ENCODE measurements around the gene EFCAB5. TPM values are rescaled to one million over a fixed set of nuclear protein-coding genes. Genes with fewer than 3 reads are reported as not detected.

The EFCAB5 gene
- total RNA-seq, 4 donors from 2014 or later = 0.46 to 0.47 TPM; not detected in 2

- no peak for ATAC-seq (ENCODE audit: low FRiP score)
- no peak for TF ChIP-seq CTCF (IDR thresholded peaks at IDR 0.05)
- DNase-seq (ENCODE audit: low spot score) = no peak
These were observed 17.7 kb downstream of the EFCAB5 start for GRCh38 chr17:29958947-29959657.

GRCh38 chr17:29959658-29960337 lies 18.4 kb downstream of the EFCAB5 start:
- DNase-seq (ENCODE audit: low spot score) (no peak), ATAC-seq (ENCODE audit: low FRiP score) (no peak)
- TF ChIP-seq CTCF (IDR thresholded peaks at IDR 0.05) = no peak

GRCh38 chr17:29962656-29963055 lies 21.2 kb downstream of the EFCAB5 start:
- DNase-seq (ENCODE audit: low spot score) (no peak), ATAC-seq (ENCODE audit: low FRiP score) (no peak)
- no peak for TF ChIP-seq CTCF (IDR thresholded peaks at IDR 0.05)

- TF ChIP-seq CTCF (IDR thresholded peaks at IDR 0.05) = no peak
- DNase-seq (ENCODE audit: low spot score) (no peak), ATAC-seq (ENCODE audit: low FRiP score) (no peak)
These were observed 26.8 kb downstream of the EFCAB5 start for GRCh38 chr17:29968271-29968670.

- DNase-seq (ENCODE audit: low spot score) (no peak), ATAC-seq (ENCODE audit: low FRiP score) (no peak)
- TF ChIP-seq CTCF (IDR thresholded peaks at IDR 0.05) = no peak
These were observed 30.8 kb downstream of the EFCAB5 start for GRCh38 chr17:29972277-29972676.

- TF ChIP-seq CTCF (IDR thresholded peaks at IDR 0.05) = no peak
- no peak for ATAC-seq (ENCODE audit: low FRiP score)
These were observed 31.6 kb downstream of the EFCAB5 start for GRCh38 chr17:29973005-29973404.

GRCh38 chr17:29977836-29978235 lies 36.4 kb downstream of the EFCAB5 start:
- peak; percentile 76 for ATAC-seq (ENCODE audit: low FRiP score)
- no peak for DNase-seq (ENCODE audit: low spot score)
- TF ChIP-seq CTCF (IDR thresholded peaks at IDR 0.05) = no peak

More at GRCh38 chr17:29973005-29973404, 31.6 kb downstream of the EFCAB5 start:
- no peak for DNase-seq (ENCODE audit: low spot score)
